ENCODE measurements around the gene IL4I1. TPM values are rescaled to one million over a fixed set of nuclear protein-coding genes. Genes with fewer than 3 reads are reported as not detected.

Gene IL4I1
- total RNA-seq, 4 donors from 2014 or later, result 0.34 to 0.50 TPM; not detected in 2

DNA sequence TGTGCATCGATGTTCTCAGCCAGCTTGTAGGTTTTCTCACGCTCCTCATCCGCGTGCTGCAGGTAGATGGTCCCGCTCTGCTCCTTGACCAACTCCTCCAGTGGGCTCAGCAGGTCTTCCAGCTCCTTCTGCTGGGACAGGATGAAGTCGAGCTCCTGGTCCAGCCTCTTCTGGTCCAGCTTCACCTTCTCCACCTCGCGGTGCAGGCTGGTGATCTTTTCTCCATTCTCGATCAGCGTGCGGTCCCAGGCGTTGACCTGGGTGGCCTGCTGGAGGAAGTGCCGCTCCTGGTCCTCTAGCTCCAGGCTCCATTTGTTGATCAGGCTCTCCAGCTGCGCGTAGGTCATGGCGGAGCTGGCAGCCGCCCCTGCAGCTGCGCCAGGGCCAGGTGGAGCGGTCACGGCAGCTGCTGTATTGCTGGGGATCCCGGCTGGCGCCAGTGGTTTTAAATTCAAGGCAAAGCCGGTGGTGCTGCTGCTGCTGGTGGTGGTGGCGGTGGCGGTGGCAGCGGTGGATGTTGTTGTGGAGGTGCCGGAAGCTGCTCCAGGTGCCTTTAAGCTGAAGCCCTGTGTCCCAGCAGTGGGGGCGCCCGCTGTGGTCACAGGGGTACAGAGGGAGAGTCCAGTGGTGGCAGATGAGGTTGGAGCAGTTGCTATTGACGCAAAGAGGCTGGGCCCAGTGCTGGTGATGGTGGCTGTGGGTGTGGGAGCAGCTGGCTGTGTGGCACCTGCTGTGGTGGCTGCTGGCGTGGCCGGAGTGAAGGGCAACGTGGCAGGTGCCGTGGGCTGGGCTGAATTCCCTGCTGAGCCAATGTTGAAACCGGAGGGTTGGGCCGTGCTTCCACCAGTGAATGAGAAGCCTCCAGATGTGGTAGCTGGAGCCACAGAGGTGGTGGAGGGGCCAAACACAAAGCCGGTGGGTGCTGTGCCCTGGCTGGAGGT is 12.1 kb upstream of the IL4I1 start:
- no peak overlapping the region for H3K4me3 ChIP-seq
- H3K9me3 ChIP-seq, result no peaks in the 10 kb centered on the region
- H3K27ac ChIP-seq (replicated peaks in 1 of 4), result no peak overlapping the region
- WGBS, result 95% methylated on average over 25 of the region's 37 CpGs
- peaks cover 0 to 27% (median 24%) of the 10 kb centered on the region in 4 donors for H3K4me1 ChIP-seq
- no peaks in the 10 kb centered on the region for H3K27me3 ChIP-seq
- TF ChIP-seq POLR2AphosphoS5 (IDR thresholded peaks at IDR 0.05) (no peak), EP300 (IDR thresholded peaks at IDR 0.05) (no peak), POLR2A (IDR thresholded peaks at IDR 0.05; ENCODE audit: low read depth) (no peak)
- intact Hi-C loops (cut with DNase I), result no loop called here
- no peak for DNase-seq (ENCODE audit: extremely low spot score)
- H3K36me3 ChIP-seq, result peaks cover 17 to 70% (median 50%) of the 10 kb centered on the region in 4 donors

- H3K9me3 ChIP-seq, result no peaks in the 10 kb centered on the region
- H3K4me1 ChIP-seq, result peaks cover 0 to 22% (median 17%) of the 10 kb centered on the region in 4 donors
- DNase-seq (ENCODE audit: extremely low spot score), result no peak
- 94% methylated on average over 18 of the region's 23 CpGs for WGBS
- H3K36me3 ChIP-seq, result peaks cover 17 to 62% (median 43%) of the 10 kb centered on the region in 4 donors
- no peaks in the 10 kb centered on the region for H3K27me3 ChIP-seq
- H3K4me3 ChIP-seq, result no peak overlapping the region
- intact Hi-C loops (cut with DNase I), result no loop called here
- TF ChIP-seq POLR2A (IDR thresholded peaks at IDR 0.05; ENCODE audit: low read depth), result no peak
- TF ChIP-seq EP300 (IDR thresholded peaks at IDR 0.05), result no peak
- TF ChIP-seq CTCF (IDR thresholded peaks at IDR 0.05), result no peak
- TF ChIP-seq POLR2AphosphoS5 (IDR thresholded peaks at IDR 0.05), result no peak
- H3K27ac ChIP-seq (replicated peaks in 1 of 4), result no peak overlapping the region
Measured at GRCh38 chr19:49907745-49908446, 11.2 kb upstream of the IL4I1 start.

DNA sequence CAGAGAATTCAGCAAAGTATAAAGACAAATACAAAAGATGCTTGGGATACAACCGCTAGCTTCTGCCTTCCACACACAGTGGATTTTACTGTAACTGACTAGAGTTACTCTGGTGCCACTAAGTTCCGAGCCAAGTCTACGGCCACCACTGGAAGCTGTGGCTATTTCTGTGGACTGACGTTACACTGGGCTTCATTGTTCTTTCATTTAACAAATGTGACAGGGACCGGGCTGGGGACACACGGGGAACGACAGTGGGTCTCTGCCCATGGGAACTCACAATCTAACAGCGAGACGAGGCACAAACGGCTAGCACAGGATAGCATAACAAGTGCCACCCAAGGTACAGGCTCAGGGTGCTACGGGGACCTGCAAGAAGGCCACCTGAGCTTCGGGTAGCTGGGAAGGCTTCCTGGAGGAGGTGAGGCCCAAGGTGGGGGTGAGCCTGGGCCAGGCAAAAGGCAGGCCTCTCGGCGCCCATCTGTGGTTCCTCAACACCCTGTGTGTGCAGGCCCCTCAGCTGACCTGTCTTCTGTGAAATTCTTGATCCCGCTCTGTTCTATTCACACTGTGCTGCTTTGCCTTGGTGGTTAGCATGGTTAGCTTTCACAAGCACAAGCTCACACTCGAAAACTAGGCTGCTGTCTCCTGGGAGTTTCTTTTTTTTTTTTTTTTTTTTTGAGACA is 10.3 kb upstream of the IL4I1 start:
- TF ChIP-seq CTCF (IDR thresholded peaks at IDR 0.05) (no peak), POLR2A (IDR thresholded peaks at IDR 0.05; ENCODE audit: low read depth) (no peak)
- DNase-seq (ENCODE audit: extremely low spot score), result no peak
- intact Hi-C loops (cut with DNase I), result no loop called here
- no peak overlapping the region for H3K4me3 ChIP-seq
- peaks cover 17 to 56% (median 41%) of the 10 kb centered on the region in 4 donors for H3K36me3 ChIP-seq
- WGBS, result 87% methylated on average over 16 of the region's 16 CpGs
- H3K27ac ChIP-seq (replicated peaks in 1 of 4), result no peak overlapping the region
- no peaks in the 10 kb centered on the region for H3K27me3 ChIP-seq
- no peaks in the 10 kb centered on the region for H3K9me3 ChIP-seq
- peaks cover 0 to 16% (median 13%) of the 10 kb centered on the region in 4 donors for H3K4me1 ChIP-seq

DNA sequence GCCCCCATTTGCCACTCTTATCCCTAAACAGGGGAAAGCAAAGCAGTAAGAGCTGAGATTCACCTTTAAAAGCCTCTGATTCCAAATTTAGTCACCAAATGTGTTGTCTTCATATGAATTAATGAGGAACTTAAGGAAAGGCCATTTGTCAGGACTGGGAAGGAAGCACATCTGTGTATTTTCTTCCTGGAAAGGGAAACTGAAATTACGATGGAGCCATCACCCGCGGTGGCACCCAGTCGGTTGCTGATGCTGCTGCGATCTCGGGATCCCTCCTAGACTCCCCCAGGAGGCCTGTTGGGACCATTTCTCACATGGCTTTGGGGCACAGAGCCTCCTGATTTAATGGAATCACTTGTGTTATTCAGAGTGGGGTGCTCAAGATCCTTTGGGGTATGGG is 7.4 kb upstream of the IL4I1 start:
- TF ChIP-seq POLR2AphosphoS5 (IDR thresholded peaks at IDR 0.05) (no peak), EP300 (IDR thresholded peaks at IDR 0.05) (no peak), POLR2A (IDR thresholded peaks at IDR 0.05; ENCODE audit: low read depth) (no peak), CTCF (IDR thresholded peaks at IDR 0.05) (no peak)
- H3K36me3 ChIP-seq, result peaks cover 16 to 36% (median 26%) of the 10 kb centered on the region in 4 donors
- H3K9me3 ChIP-seq, result no peaks in the 10 kb centered on the region
- H3K27me3 ChIP-seq, result no peaks in the 10 kb centered on the region
- WGBS, result 46% methylated on average over 6 of the region's 6 CpGs
- H3K4me1 ChIP-seq, result no peaks in the 10 kb centered on the region
- H3K27ac ChIP-seq (replicated peaks in 1 of 4), result no peak overlapping the region
- no peak overlapping the region for H3K4me3 ChIP-seq
- intact Hi-C loops (cut with DNase I), result no loop called here
- no peak for DNase-seq (ENCODE audit: extremely low spot score)

All from esophagus muscularis mucosa (tissue), 4 donors.